Right lobe of liver (tissue), 4 donors: ENCODE data around the gene PIF1.

Source experiments
- POLR2A ChIP-seq: fragments of 450-650 bp; IDR thresholded peaks from one replicate; pipeline ENCODE4 v1.6.1; 2017; ENCODE audit warnings: antibody characterized with exemption, mild to moderate bottlenecking
- TF ChIP-seq, protein P1 (sequence below), 4 donors: fragments of 200-600 bp in 3 of 4; fragments of 450-650 bp in 1 of 4; IDR thresholded peaks; one replicate each; pipeline versions ENCODE4 v1.5.1 to v1.8.0; 2016 to 2022; ENCODE audit warnings: antibody characterized with exemption in 4 of 4, mild to moderate bottlenecking in 2 of 4
- donor health status: DM: no; HTN: no; CAD: no.
- donor health status: DM: no; HTN: no; CAD: no.
- donor health status: DM: no; HTN: yes; CAD: no.

- TF ChIP-seq, protein P1, sequence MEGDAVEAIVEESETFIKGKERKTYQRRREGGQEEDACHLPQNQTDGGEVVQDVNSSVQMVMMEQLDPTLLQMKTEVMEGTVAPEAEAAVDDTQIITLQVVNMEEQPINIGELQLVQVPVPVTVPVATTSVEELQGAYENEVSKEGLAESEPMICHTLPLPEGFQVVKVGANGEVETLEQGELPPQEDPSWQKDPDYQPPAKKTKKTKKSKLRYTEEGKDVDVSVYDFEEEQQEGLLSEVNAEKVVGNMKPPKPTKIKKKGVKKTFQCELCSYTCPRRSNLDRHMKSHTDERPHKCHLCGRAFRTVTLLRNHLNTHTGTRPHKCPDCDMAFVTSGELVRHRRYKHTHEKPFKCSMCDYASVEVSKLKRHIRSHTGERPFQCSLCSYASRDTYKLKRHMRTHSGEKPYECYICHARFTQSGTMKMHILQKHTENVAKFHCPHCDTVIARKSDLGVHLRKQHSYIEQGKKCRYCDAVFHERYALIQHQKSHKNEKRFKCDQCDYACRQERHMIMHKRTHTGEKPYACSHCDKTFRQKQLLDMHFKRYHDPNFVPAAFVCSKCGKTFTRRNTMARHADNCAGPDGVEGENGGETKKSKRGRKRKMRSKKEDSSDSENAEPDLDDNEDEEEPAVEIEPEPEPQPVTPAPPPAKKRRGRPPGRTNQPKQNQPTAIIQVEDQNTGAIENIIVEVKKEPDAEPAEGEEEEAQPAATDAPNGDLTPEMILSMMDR (IDR thresholded peaks at IDR 0.05) = no peak
- TF ChIP-seq POLR2A = no peak
These were observed 14.7 kb downstream of the PIF1 start for GRCh38 chr15:64810497-64811326.
